Liver (tissue), 2 donors: ENCODE data around the gene NUDT12.

Experiments
- FOXA2 ChIP-seq: IDR thresholded peaks from 2 replicates; pipeline ENCODE4 v1.6.1; 2016; ENCODE audit warnings: antibody characterized with exemption
- RAD21 ChIP-seq, 2 donors: IDR thresholded peaks; 2 replicates each; pipeline ENCODE4 v1.6.1; 2016; ENCODE audit warnings: antibody characterized with exemption in 2 of 2, mild to moderate bottlenecking in 2 of 2
- donor health status: healthy.

DNA sequence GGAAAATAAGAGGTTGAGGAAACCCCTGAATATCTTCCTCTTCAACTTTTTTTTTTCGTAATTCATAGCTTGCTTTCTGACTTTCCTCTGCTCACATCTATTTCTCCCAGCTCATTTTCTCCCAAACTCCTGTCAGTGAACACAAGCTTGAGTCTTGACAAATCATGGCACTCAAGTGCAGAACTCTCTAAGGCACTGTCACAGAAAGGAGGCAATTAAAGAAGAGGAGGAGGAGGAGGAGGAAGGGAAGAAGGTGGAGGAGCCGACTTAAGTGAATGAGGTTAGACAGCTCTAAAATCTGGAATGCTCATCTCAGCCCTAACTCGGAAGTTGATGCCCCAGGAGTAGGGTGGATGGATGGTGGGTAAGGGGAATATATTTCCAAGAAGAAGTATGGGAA, 27.2 kb upstream of the NUDT12 start:
- TF ChIP-seq FOXA2 (no peak), RAD21 (IDR thresholded peaks at IDR 0.05) (no peak)
